Prostate gland (tissue), 2 donors: ENCODE measurements around the gene PEX14.

Experiments used
- CTCF ChIP-seq, 4 experiments: fragments of 200-600 bp in 2 of 4; fragments of 450-650 bp in 2 of 4; sonication (generic) in 2 of 4; IDR thresholded peaks; 1 replicate in 3 of 4; 2 replicates in 1 of 4; pipeline ENCODE4 v1.5.1; 2016 to 2019; ENCODE audit warnings: antibody characterized with exemption in 4 of 4, mild to moderate bottlenecking in 2 of 4, moderate library complexity in 2 of 4
- POLR2A ChIP-seq: fragments of 450-650 bp; IDR thresholded peaks from one replicate; pipeline ENCODE4 v1.6.1; 2016; ENCODE audit warnings: antibody characterized with exemption, mild to moderate bottlenecking
- POLR2AphosphoS5 ChIP-seq: sonication (generic); formaldehyde crosslinking; IDR thresholded peaks from one replicate; pipeline ENCODE4 v1.6.1; 2017; ENCODE audit warnings: antibody characterized with exemption

- TF ChIP-seq POLR2A (no peak), POLR2AphosphoS5 (no peak), CTCF (IDR thresholded peaks at IDR 0.05) (no peak)
Measured at GRCh38 chr1:10599194-10599861, 124.6 kb downstream of the PEX14 start.
